GM23338 (cell line): ENCODE measurements around the gene OR1K1. TPM values are rescaled to one million over a fixed set of nuclear protein-coding genes. Genes with fewer than 3 reads are reported as not detected.

Experiments used
- ATAC-seq: fragments of 200-7000 bp; cut with Tn5 transposase; 3 replicates; pipeline ENCODE4 v1.9.1; 2020
- DNase-seq: peaks from one replicate; pipeline ENCODE4 v3.0.0-alpha.2; 2015; ENCODE audit warnings: low spot score
- H2AFZ ChIP-seq: fragments of 200-600 bp; sonication (generic); 2 replicates; pipeline ENCODE4 v1.8.0; 2016; ENCODE audit warnings: antibody characterized with exemption, mild to moderate bottlenecking, moderate library complexity
- H3F3A ChIP-seq: fragments of 200-600 bp; sonication (generic); replicated peaks from 2 replicates; pipeline ENCODE4 v1.8.0; 2017; ENCODE audit warnings: antibody characterized with exemption, mixed run types, low read depth
- H3K27ac ChIP-seq: fragments of 200-600 bp; sonication (generic); 2 replicates; pipeline ENCODE4 v1.6.1; 2016; ENCODE audit warnings: low read depth
- H3K27me3 ChIP-seq: fragments of 200-600 bp; sonication (generic); 2 replicates; pipeline ENCODE4 v1.8.0; 2016; ENCODE audit warnings: mild to moderate bottlenecking, mixed run types, moderate library complexity; ENCODE audit not compliant: insufficient read depth
- H3K36me3 ChIP-seq: fragments of 200-600 bp; sonication (generic); 2 replicates; pipeline ENCODE4 v1.8.0; 2016; ENCODE audit warnings: mild to moderate bottlenecking; ENCODE audit not compliant: insufficient read depth
- H3K4me1 ChIP-seq: fragments of 200-600 bp; sonication (generic); 2 replicates; pipeline ENCODE4 v1.8.0; 2016; ENCODE audit warnings: mild to moderate bottlenecking, moderate library complexity; ENCODE audit not compliant: insufficient read depth
- H3K4me2 ChIP-seq: fragments of 200-600 bp; sonication (generic); 2 replicates; pipeline ENCODE4 v1.7.1; 2017; ENCODE audit warnings: mixed run types
- H3K4me3 ChIP-seq: fragments of 200-600 bp; sonication (generic); 2 replicates; pipeline ENCODE4 v1.6.1; 2016; ENCODE audit warnings: mixed run types
- H3K79me2 ChIP-seq: fragments of 200-600 bp; sonication (generic); replicated peaks from 2 replicates; pipeline ENCODE4 v1.8.0; 2017; ENCODE audit warnings: mild to moderate bottlenecking; ENCODE audit not compliant: insufficient read depth
- H3K9me2 ChIP-seq: fragments of 200-600 bp; sonication (generic); 2 replicates; pipeline ENCODE4 v1.8.0; 2017; ENCODE audit not compliant: insufficient read depth
- H4K20me1 ChIP-seq: fragments of 200-600 bp; sonication (generic); replicated peaks from 2 replicates; pipeline ENCODE4 v1.8.0; 2017; ENCODE audit warnings: mild to moderate bottlenecking; ENCODE audit not compliant: insufficient read depth
- H3K27ac Mint-ChIP-seq: 2 replicates; pipeline ENCODE4 v1.8.0; 2020; ENCODE audit warnings: inconsistent platforms, mild to moderate bottlenecking, moderate library complexity, mixed read lengths
- H3K27me3 Mint-ChIP-seq: 3 replicates; pipeline ENCODE4 v1.8.0; 2022; ENCODE audit warnings: low read depth, mild to moderate bottlenecking, moderate library complexity, mixed read lengths, inconsistent platforms; ENCODE audit not compliant: insufficient read depth, poor library complexity
- H3K36me3 Mint-ChIP-seq: 3 replicates; pipeline ENCODE4 v1.8.0; 2021; ENCODE audit warnings: low read depth, mild to moderate bottlenecking, inconsistent platforms, moderate library complexity, mixed read lengths
- H3K4me1 Mint-ChIP-seq: 3 replicates; pipeline ENCODE4 v1.8.0; 2020; ENCODE audit warnings: mild to moderate bottlenecking, inconsistent platforms, mixed read lengths
- H3K4me3 Mint-ChIP-seq: 3 replicates; pipeline ENCODE4 v1.8.0; 2021; ENCODE audit warnings: moderate library complexity, mild to moderate bottlenecking, inconsistent platforms, mixed read lengths
- H3K9me3 Mint-ChIP-seq: 3 replicates; pipeline ENCODE4 v1.8.0; 2020; ENCODE audit warnings: moderate library complexity, mild to moderate bottlenecking, inconsistent platforms, mixed read lengths
- CREB1 ChIP-seq: fragments of 250-450 bp; sonication (Bioruptor Pico); IDR thresholded peaks from 2 replicates; pipeline ENCODE4 v1.5.0; 2020; ENCODE audit warnings: low read depth, mild to moderate bottlenecking, moderate library complexity
- EZH2 ChIP-seq: fragments of 200-600 bp; sonication (generic); IDR thresholded peaks from one replicate; pipeline ENCODE4 v1.8.0; 2017; ENCODE audit warnings: antibody characterized with exemption, mild to moderate bottlenecking, low read depth; ENCODE audit not compliant: unreplicated experiment
- EZH2phosphoT487 ChIP-seq: fragments of 200-600 bp; sonication (generic); IDR thresholded peaks from one replicate; pipeline ENCODE4 v1.8.1; 2018; ENCODE audit warnings: antibody characterized with exemption; ENCODE audit not compliant: unreplicated experiment
- JUNB ChIP-seq: IDR thresholded peaks from one replicate; pipeline ENCODE4 v1.6.1; 2016; ENCODE audit warnings: antibody characterized with exemption; ENCODE audit not compliant: unreplicated experiment
- NANOG ChIP-seq: IDR thresholded peaks from 2 replicates; pipeline ENCODE4 v1.6.1; 2016; ENCODE audit warnings: antibody characterized with exemption, borderline replicate concordance
- REST ChIP-seq: IDR thresholded peaks from one replicate; pipeline ENCODE4 v1.6.1; 2018; ENCODE audit warnings: antibody characterized with exemption; ENCODE audit not compliant: unreplicated experiment
- STAT1 ChIP-seq: IDR thresholded peaks from one replicate; pipeline ENCODE4 v1.6.1; 2016; ENCODE audit warnings: antibody characterized with exemption; ENCODE audit not compliant: unreplicated experiment
- ZNF114 ChIP-seq: fragments of 250-450 bp; sonication (Bioruptor Pico); IDR thresholded peaks from 2 replicates; pipeline ENCODE4 v1.5.0; 2020; ENCODE audit warnings: mild to moderate bottlenecking, moderate library complexity
- ZNF331 ChIP-seq: fragments of 250-450 bp; sonication (Bioruptor Pico); IDR thresholded peaks from 2 replicates; pipeline ENCODE4 v1.5.0; 2020; ENCODE audit warnings: low read depth, mild to moderate bottlenecking, moderate library complexity
- polyA plus RNA-seq: library from polyadenylated mRNA; unstranded; fragments of >200 nt; fragmentation: Nextera tagmentation; extraction: Ambion mirVana; gene quantifications from 2 replicates; pipeline ENCODE4 v1.2.1, GENCODE V29; 2016
- total RNA-seq: library from RNA; depleted of rRNA; stranded (reverse); fragments of >200 nt; shearing (Covaris generic); gene quantifications from 2 replicates; pipeline ENCODE4 v1.2.3, GENCODE V29; 2014
- TF ChIP-seq, protein P1 (sequence below): fragments of 250-450 bp; sonication (Bioruptor Pico); IDR thresholded peaks from 2 replicates; pipeline ENCODE4 v1.5.0; 2020; ENCODE audit warnings: mild to moderate bottlenecking, moderate library complexity
- TF ChIP-seq, protein P2 (sequence below), 2 experiments: fragments of 200-600 bp in 1 of 2; sonication (generic) in 1 of 2; conservative IDR thresholded peaks; 2 replicates each; pipeline versions ENCODE4 v1.5.1 to v1.6.1; 2016 to 2017; ENCODE audit warnings: antibody characterized with exemption in 2 of 2, low read depth in 2 of 2, mild to moderate bottlenecking in 2 of 2, moderate library complexity in 1 of 2

OR1K1 gene
- total and polyA plus RNA-seq, 2 experiments from 2014 or later, result not detected

DNA sequence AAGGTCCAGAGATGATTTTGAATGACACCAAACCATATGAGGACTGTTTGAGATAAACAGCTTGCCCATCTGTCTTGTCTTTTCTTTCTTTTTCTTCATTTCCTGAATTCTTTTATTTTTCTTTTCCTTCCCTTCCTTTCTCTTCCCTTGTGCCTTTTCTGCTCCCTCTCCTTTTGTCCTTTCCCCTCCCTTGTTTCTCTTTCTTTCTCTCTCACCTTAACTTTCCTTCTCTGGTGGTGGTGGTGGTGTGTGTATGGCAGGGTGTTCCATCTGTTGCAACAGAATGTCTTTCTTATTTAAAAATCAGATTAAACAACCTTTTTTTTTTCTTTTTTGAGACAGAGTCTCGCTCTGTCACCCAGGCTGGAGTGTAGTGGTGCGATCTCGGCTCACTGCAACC is 32.3 kb downstream of the OR1K1 start:
- Histone ChIP-seq H3K79me2 (peaks cover 7% of the 10 kb centered on the region), H3F3A (peaks cover 4% of the 10 kb centered on the region; the same call in 1 of the 2 replicates), H2AFZ (peak overlapping the region; percentile 82), H3K4me2 (no peak overlapping the region), H3K9me2 (no peaks in the 10 kb centered on the region), H3K4me1 (0 out of 2 replicates have a peak, but pooled peaks cover 2% of the 10 kb centered on the region), H3K27ac (no peak overlapping the region), H3K27me3 (no peaks in the 10 kb centered on the region), H3K4me3 (no peak overlapping the region), H3K36me3 (no peaks in the 10 kb centered on the region), H4K20me1 (peaks cover 4% of the 10 kb centered on the region; the same call in 1 of the 2 replicates)
- H3K4me1 Mint-ChIP-seq, result peaks cover 12% of the 10 kb centered on the region; the same call in 2 of the 3 replicates
- H3K9me3 Mint-ChIP-seq, result no peaks in the 10 kb centered on the region
- H3K36me3 Mint-ChIP-seq, result no peaks in the 10 kb centered on the region
- no peak overlapping the region for H3K27ac Mint-ChIP-seq
- H3K4me3 Mint-ChIP-seq, result no peak overlapping the region
- H3K27me3 Mint-ChIP-seq, result peaks cover 8% of the 10 kb centered on the region
- no peak for ATAC-seq
- TF ChIP-seq EZH2 (no peak), STAT1 (no peak), ZNF114 (CRISPR knock-in tag) (no peak), NANOG (no peak), CREB1 (CRISPR knock-in tag) (no peak), EZH2phosphoT487 (no peak), JUNB (no peak), ZNF331 (no peak), REST (no peak)
- TF ChIP-seq, protein P1, sequence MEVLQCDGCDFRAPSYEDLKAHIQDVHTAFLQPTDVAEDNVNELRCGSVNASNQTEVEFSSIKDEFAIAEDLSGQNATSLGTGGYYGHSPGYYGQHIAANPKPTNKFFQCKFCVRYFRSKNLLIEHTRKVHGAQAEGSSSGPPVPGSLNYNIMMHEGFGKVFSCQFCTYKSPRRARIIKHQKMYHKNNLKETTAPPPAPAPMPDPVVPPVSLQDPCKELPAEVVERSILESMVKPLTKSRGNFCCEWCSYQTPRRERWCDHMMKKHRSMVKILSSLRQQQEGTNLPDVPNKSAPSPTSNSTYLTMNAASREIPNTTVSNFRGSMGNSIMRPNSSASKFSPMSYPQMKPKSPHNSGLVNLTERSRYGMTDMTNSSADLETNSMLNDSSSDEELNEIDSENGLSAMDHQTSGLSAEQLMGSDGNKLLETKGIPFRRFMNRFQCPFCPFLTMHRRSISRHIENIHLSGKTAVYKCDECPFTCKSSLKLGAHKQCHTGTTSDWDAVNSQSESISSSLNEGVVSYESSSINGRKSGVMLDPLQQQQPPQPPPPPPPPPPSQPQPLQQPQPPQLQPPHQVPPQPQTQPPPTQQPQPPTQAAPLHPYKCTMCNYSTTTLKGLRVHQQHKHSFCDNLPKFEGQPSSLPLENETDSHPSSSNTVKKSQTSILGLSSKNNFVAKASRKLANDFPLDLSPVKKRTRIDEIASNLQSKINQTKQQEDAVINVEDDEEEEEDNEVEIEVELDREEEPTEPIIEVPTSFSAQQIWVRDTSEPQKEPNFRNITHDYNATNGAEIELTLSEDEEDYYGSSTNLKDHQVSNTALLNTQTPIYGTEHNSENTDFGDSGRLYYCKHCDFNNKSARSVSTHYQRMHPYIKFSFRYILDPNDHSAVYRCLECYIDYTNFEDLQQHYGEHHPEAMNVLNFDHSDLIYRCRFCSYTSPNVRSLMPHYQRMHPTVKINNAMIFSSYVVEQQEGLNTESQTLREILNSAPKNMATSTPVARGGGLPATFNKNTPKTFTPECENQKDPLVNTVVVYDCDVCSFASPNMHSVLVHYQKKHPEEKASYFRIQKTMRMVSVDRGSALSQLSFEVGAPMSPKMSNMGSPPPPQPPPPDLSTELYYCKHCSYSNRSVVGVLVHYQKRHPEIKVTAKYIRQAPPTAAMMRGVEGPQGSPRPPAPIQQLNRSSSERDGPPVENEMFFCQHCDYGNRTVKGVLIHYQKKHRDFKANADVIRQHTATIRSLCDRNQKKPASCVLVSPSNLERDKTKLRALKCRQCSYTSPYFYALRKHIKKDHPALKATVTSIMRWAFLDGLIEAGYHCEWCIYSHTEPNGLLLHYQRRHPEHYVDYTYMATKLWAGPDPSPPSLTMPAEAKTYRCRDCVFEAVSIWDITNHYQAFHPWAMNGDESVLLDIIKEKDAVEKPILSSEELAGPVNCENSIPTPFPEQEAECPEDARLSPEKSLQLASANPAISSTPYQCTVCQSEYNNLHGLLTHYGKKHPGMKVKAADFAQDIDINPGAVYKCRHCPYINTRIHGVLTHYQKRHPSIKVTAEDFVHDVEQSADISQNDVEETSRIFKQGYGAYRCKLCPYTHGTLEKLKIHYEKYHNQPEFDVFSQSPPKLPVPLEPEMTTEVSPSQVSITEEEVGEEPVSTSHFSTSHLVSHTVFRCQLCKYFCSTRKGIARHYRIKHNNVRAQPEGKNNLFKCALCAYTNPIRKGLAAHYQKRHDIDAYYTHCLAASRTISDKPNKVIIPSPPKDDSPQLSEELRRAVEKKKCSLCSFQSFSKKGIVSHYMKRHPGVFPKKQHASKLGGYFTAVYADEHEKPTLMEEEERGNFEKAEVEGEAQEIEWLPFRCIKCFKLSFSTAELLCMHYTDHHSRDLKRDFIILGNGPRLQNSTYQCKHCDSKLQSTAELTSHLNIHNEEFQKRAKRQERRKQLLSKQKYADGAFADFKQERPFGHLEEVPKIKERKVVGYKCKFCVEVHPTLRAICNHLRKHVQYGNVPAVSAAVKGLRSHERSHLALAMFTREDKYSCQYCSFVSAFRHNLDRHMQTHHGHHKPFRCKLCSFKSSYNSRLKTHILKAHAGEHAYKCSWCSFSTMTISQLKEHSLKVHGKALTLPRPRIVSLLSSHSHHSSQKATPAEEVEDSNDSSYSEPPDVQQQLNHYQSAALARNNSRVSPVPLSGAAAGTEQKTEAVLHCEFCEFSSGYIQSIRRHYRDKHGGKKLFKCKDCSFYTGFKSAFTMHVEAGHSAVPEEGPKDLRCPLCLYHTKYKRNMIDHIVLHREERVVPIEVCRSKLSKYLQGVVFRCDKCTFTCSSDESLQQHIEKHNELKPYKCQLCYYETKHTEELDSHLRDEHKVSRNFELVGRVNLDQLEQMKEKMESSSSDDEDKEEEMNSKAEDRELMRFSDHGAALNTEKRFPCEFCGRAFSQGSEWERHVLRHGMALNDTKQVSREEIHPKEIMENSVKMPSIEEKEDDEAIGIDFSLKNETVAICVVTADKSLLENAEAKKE (CRISPR knock-in tag), result no peak
- TF ChIP-seq, protein P2, sequence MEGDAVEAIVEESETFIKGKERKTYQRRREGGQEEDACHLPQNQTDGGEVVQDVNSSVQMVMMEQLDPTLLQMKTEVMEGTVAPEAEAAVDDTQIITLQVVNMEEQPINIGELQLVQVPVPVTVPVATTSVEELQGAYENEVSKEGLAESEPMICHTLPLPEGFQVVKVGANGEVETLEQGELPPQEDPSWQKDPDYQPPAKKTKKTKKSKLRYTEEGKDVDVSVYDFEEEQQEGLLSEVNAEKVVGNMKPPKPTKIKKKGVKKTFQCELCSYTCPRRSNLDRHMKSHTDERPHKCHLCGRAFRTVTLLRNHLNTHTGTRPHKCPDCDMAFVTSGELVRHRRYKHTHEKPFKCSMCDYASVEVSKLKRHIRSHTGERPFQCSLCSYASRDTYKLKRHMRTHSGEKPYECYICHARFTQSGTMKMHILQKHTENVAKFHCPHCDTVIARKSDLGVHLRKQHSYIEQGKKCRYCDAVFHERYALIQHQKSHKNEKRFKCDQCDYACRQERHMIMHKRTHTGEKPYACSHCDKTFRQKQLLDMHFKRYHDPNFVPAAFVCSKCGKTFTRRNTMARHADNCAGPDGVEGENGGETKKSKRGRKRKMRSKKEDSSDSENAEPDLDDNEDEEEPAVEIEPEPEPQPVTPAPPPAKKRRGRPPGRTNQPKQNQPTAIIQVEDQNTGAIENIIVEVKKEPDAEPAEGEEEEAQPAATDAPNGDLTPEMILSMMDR (conservative IDR thresholded peaks at IDR 0.05; ENCODE audit: low read depth in 2 of 2), result no peak
- DNase-seq, result no peak
